Measurements from ENCODE around the gene HSFX3.
"Not testable (repeated sequence)": the region's sequence is repeated elsewhere in the genome, so short reads cannot be mapped to it uniquely, and the experiment has no call there.

Gene HSFX3

GRCh38 chrX:149549701-149550100 is at the start of gene HSFX3:
Gene HSFX3, minus strand, starts transcription at chrX:149549924. Its CDS starts 72 bp downstream, at chrX:149549852.
- not testable (repeated sequence) for H3K9me3 Mint-ChIP-seq, H3K4me3 Mint-ChIP-seq, DNase-seq, ATAC-seq, H3K27ac Mint-ChIP-seq, H3K4me1 Mint-ChIP-seq, H3K27me3 Mint-ChIP-seq

- H3K9me3 Mint-ChIP-seq, H3K4me3 Mint-ChIP-seq, ATAC-seq, H3K27me3 Mint-ChIP-seq, H3K27ac Mint-ChIP-seq, H3K4me1 Mint-ChIP-seq, DNase-seq: not testable (repeated sequence)
Measured at GRCh38 chrX:149598603-149599002, 48.9 kb upstream of the HSFX3 start.

- H3K4me3 Mint-ChIP-seq, H3K27me3 Mint-ChIP-seq, ATAC-seq, DNase-seq, H3K27ac Mint-ChIP-seq, H3K9me3 Mint-ChIP-seq, H3K4me1 Mint-ChIP-seq: not testable (repeated sequence)
Measured at GRCh38 chrX:149595943-149596342, 46.2 kb upstream of the HSFX3 start.

- H3K4me1 Mint-ChIP-seq, H3K9me3 Mint-ChIP-seq, H3K27me3 Mint-ChIP-seq, ATAC-seq, H3K4me3 Mint-ChIP-seq, H3K27ac Mint-ChIP-seq, DNase-seq: not testable (repeated sequence)
Measured at GRCh38 chrX:149595214-149595613, 45.5 kb upstream of the HSFX3 start, which contains the start of gene HSFX2. Gene HSFX2, minus strand, starts transcription at chrX:149595314. Its CDS starts 614 bp downstream, at chrX:149594700.

GRCh38 chrX:149590993-149591392 is 41.3 kb upstream of the HSFX3 start:
- not testable (repeated sequence) for H3K27me3 Mint-ChIP-seq, ATAC-seq, DNase-seq, H3K27ac Mint-ChIP-seq, H3K9me3 Mint-ChIP-seq, H3K4me1 Mint-ChIP-seq, H3K4me3 Mint-ChIP-seq

- not testable (repeated sequence) for H3K9me3 Mint-ChIP-seq, DNase-seq, H3K27me3 Mint-ChIP-seq, H3K27ac Mint-ChIP-seq, H3K4me3 Mint-ChIP-seq, H3K4me1 Mint-ChIP-seq
- peak; percentile 4 for ATAC-seq
Measured at GRCh38 chrX:149587359-149587758, 37.6 kb upstream of the HSFX3 start, which contains the start of gene MAGEA9B. Gene MAGEA9B, minus strand, starts transcription at chrX:149587459. Its CDS starts 4,280 bp downstream, at chrX:149583179.

- not testable (repeated sequence) for H3K27ac Mint-ChIP-seq, H3K27me3 Mint-ChIP-seq, DNase-seq, H3K4me3 Mint-ChIP-seq, H3K4me1 Mint-ChIP-seq, H3K9me3 Mint-ChIP-seq
- ATAC-seq, result peak; percentile 24
Measured at GRCh38 chrX:149585631-149586030, 35.9 kb upstream of the HSFX3 start.

GRCh38 chrX:149573456-149573855 is 23.7 kb upstream of the HSFX3 start:
- not testable (repeated sequence) for H3K27me3 Mint-ChIP-seq, H3K4me3 Mint-ChIP-seq, DNase-seq, H3K27ac Mint-ChIP-seq, H3K9me3 Mint-ChIP-seq
- peaks cover 14% of the 10 kb centered on the region for H3K4me1 Mint-ChIP-seq
- ATAC-seq, result peak; percentile 99

GRCh38 chrX:149572743-149573142 is 23.0 kb upstream of the HSFX3 start:
- no peak overlapping the region for H3K27ac Mint-ChIP-seq
- ATAC-seq, result no peak
- no peaks in the 10 kb centered on the region for H3K27me3 Mint-ChIP-seq
- H3K4me1 Mint-ChIP-seq, result peaks cover 14% of the 10 kb centered on the region
- no peak for DNase-seq
- H3K9me3 Mint-ChIP-seq, result no peaks in the 10 kb centered on the region
- peak overlapping the region in 1 of 2 donors; percentile 39 for H3K4me3 Mint-ChIP-seq

GRCh38 chrX:149571770-149572169 is 22.0 kb upstream of the HSFX3 start:
- Mint-ChIP-seq H3K4me1 (peaks cover 14% of the 10 kb centered on the region), H3K27ac (no peak overlapping the region), H3K4me3 (no peak overlapping the region), H3K9me3 (no peaks in the 10 kb centered on the region), H3K27me3 (no peaks in the 10 kb centered on the region)
- DNase-seq (no peak), ATAC-seq (no peak)

GRCh38 chrX:149570668-149571067 is 20.9 kb upstream of the HSFX3 start:
- no peak overlapping the region for H3K27ac Mint-ChIP-seq
- ATAC-seq (no peak), DNase-seq (no peak)
- peaks cover 14% of the 10 kb centered on the region for H3K4me1 Mint-ChIP-seq
- H3K4me3 Mint-ChIP-seq, result no peak overlapping the region
- H3K9me3 Mint-ChIP-seq, result no peaks in the 10 kb centered on the region
- H3K27me3 Mint-ChIP-seq, result no peaks in the 10 kb centered on the region

GRCh38 chrX:149569770-149570169 is 20.0 kb upstream of the HSFX3 start:
- DNase-seq (peak in 1 of 2 donors; percentile 16), ATAC-seq (peak; percentile 77)
- no peaks in the 10 kb centered on the region for H3K27me3 Mint-ChIP-seq
- no peak overlapping the region for H3K27ac Mint-ChIP-seq
- peaks cover 14% of the 10 kb centered on the region for H3K4me1 Mint-ChIP-seq
- no peak overlapping the region for H3K4me3 Mint-ChIP-seq
- no peaks in the 10 kb centered on the region for H3K9me3 Mint-ChIP-seq

- Mint-ChIP-seq H3K9me3 (no peaks in the 10 kb centered on the region), H3K4me3 (no peak overlapping the region), H3K27ac (no peak overlapping the region), H3K27me3 (no peaks in the 10 kb centered on the region), H3K4me1 (peaks cover 14% of the 10 kb centered on the region)
- ATAC-seq (no peak), DNase-seq (no peak)
Measured at GRCh38 chrX:149568701-149569296, 19.1 kb upstream of the HSFX3 start.

- Mint-ChIP-seq H3K27ac (no peak overlapping the region), H3K9me3 (no peaks in the 10 kb centered on the region), H3K4me3 (no peak overlapping the region), H3K27me3 (no peaks in the 10 kb centered on the region), H3K4me1 (peaks cover 11% of the 10 kb centered on the region)
- no peak for ATAC-seq
- DNase-seq, result no peak
Measured at GRCh38 chrX:149567621-149568417, 18.1 kb upstream of the HSFX3 start.

GRCh38 chrX:149563359-149563758 is 13.6 kb upstream of the HSFX3 start:
- no peak for ATAC-seq
- Mint-ChIP-seq H3K27me3 (no peaks in the 10 kb centered on the region), H3K4me1 (no peaks in the 10 kb centered on the region), H3K4me3 (no peak overlapping the region), H3K27ac (no peak overlapping the region), H3K9me3 (no peaks in the 10 kb centered on the region)
- DNase-seq, result no peak

- H3K4me3 Mint-ChIP-seq, H3K27ac Mint-ChIP-seq, H3K4me1 Mint-ChIP-seq, DNase-seq, H3K27me3 Mint-ChIP-seq, ATAC-seq, H3K9me3 Mint-ChIP-seq: not testable (repeated sequence)
Measured at GRCh38 chrX:149555251-149555650, 5.5 kb upstream of the HSFX3 start.
